HepG2 (cell line): Measurements from ENCODE around the gene KLF16. TPM values are rescaled to one million over a fixed set of nuclear protein-coding genes. Genes with fewer than 3 reads are reported as not detected.

Experiments
- ATAC-seq: fragments of 200-7000 bp; cut with Tn5 transposase; 3 replicates; pipeline ENCODE4 v1.9.1; 2020; ENCODE audit warnings: mild to moderate bottlenecking, moderate library complexity
- BruUV-seq: library from RNA; stranded (reverse); fragments of 400-500 nt; replicated peaks from 2 replicates; lab custom pipeline; 2021; lab: Mats Ljungman, UMichigan
- CTCF ChIA-PET: fragments of 300-600 bp; formaldehyde crosslinking; extraction: SDS; loops from one replicate; lab custom pipeline; 2021; ENCODE audit warnings: low total read pairs, inconsistent platforms, low intra/inter-chr PET ratio; lab: Yijun Ruan, JAX
- POLR2A ChIA-PET: fragments of 350-600 bp; sonication (Branson Sonifier 250); formaldehyde crosslinking; loops from one replicate; lab custom pipeline; 2020; ENCODE audit warnings: antibody characterized with exemption, inconsistent platforms; lab: Yijun Ruan, JAX
- DNase-seq: peaks from one replicate; pipeline ENCODE4 v3.0.0-alpha.2; 2015; ENCODE audit warnings: low spot score
- FAIRE-seq: peaks from 3 replicates; lab custom pipeline; 2011; peaks lifted over from hg19 to GRCh38; lab: Jason Lieb, UNC
- H2AFZ ChIP-seq: one replicate; pipeline ENCODE4 v1.6.1; 2011; ENCODE audit warnings: low read length, inconsistent platforms
- H3K27ac ChIP-seq: fragments of 300-600 bp; 3 replicates; pipeline ENCODE4 v1.8.0; 2011; ENCODE audit warnings: mixed run types, mild to moderate bottlenecking, mixed read lengths, low read length, inconsistent platforms; ENCODE audit not compliant: insufficient read depth; ENCODE audit errors: extremely low read length
- H3K27me3 ChIP-seq, 2 experiments: fragments of 200-600 bp in 1 of 2; 2 replicates in 1 of 2; 3 replicates in 1 of 2; pipeline versions ENCODE4 v1.6.0 to v1.8.0; 2011; ENCODE audit warnings: low read length in 2 of 2, mild to moderate bottlenecking in 2 of 2, moderate library complexity in 2 of 2, inconsistent platforms in 1 of 2; ENCODE audit not compliant: insufficient read depth in 2 of 2, control insufficient read depth in 1 of 2
- H3K36me3 ChIP-seq, 2 experiments: fragments of 200-600 bp in 1 of 2; replicated peaks in 1 of 2; 2 replicates in 1 of 2; 3 replicates in 1 of 2; pipeline versions ENCODE4 v1.5.1 to v1.8.0; 2011; ENCODE audit warnings: low read length in 2 of 2, inconsistent platforms in 1 of 2; ENCODE audit not compliant: insufficient read depth in 2 of 2, control insufficient read depth in 1 of 2
- H3K4me1 ChIP-seq: 2 replicates; pipeline ENCODE4 v1.5.1; 2012; ENCODE audit warnings: low read length, inconsistent platforms; ENCODE audit not compliant: insufficient read depth
- H3K4me2 ChIP-seq: 2 replicates; pipeline ENCODE4 v1.6.0; 2011; ENCODE audit warnings: low read depth, low read length, inconsistent platforms
- H3K4me3 ChIP-seq, 3 experiments: fragments of 200-600 bp in 1 of 3; sonication (generic), shearing (Covaris generic) in 1 of 3; replicated peaks in 1 of 3; 2 replicates each; pipeline ENCODE4 v1.5.1; 2011 to 2016; ENCODE audit warnings: low read length in 3 of 3, inconsistent platforms in 2 of 3, low read depth in 2 of 3, mild to moderate bottlenecking in 2 of 3, control low read depth in 1 of 3, mixed read lengths in 1 of 3; ENCODE audit not compliant: insufficient read depth in 1 of 3
- H3K79me2 ChIP-seq: one replicate; pipeline ENCODE4 v1.6.1; 2011; ENCODE audit warnings: low read length, inconsistent platforms; ENCODE audit not compliant: insufficient read depth
- H3K9ac ChIP-seq: 2 replicates; pipeline ENCODE4 v1.6.0; 2011; ENCODE audit warnings: mild to moderate bottlenecking, low read depth, low read length, inconsistent platforms; ENCODE audit not compliant: insufficient read depth
- H3K9me3 ChIP-seq: 2 replicates; pipeline ENCODE4 v1.5.1; 2012; ENCODE audit warnings: mild to moderate bottlenecking, low read length
- H4K20me1 ChIP-seq: 2 replicates; pipeline ENCODE4 v1.6.0; 2011; ENCODE audit warnings: inconsistent platforms, mild to moderate bottlenecking, low read length, moderate library complexity; ENCODE audit not compliant: insufficient read depth
- ATAD3A ChIP-seq: sonication (generic); formaldehyde crosslinking; IDR thresholded peaks from 2 replicates; pipeline ENCODE4 v1.4.0; 2020; ENCODE audit warnings: missing genetic modification reagents
- CENPBD1 ChIP-seq: sonication (generic); formaldehyde crosslinking; IDR thresholded peaks from 2 replicates; pipeline ENCODE4 v1.8.0; 2022; ENCODE audit warnings: missing genetic modification reagents, low read depth, mild to moderate bottlenecking, borderline replicate concordance
- DBP ChIP-seq: sonication (generic); formaldehyde crosslinking; IDR thresholded peaks from 2 replicates; pipeline ENCODE4 v1.4.0; 2020; ENCODE audit warnings: missing genetic modification reagents; ENCODE audit errors: not compliant biosample characterization
- FOXA3 ChIP-seq: IDR thresholded peaks from 2 replicates; pipeline ENCODE4 v1.6.1; 2016; ENCODE audit warnings: missing genetic modification reagents, missing compliant biosample characterization
- HNF4A ChIP-seq: sonication (generic); formaldehyde crosslinking; IDR thresholded peaks from 2 replicates; pipeline ENCODE4 v1.4.0; 2020; ENCODE audit warnings: missing genetic modification reagents
- IKZF1 ChIP-seq: fragments of 450-650 bp; IDR thresholded peaks from 2 replicates; pipeline ENCODE4 v1.7.1; 2016
- MYNN ChIP-seq: sonication (generic); formaldehyde crosslinking; IDR thresholded peaks from 2 replicates; pipeline ENCODE4 v1.4.0; 2020; ENCODE audit warnings: mild to moderate bottlenecking, low read depth, missing genetic modification reagents
- NFRKB ChIP-seq: fragments of 450-650 bp; IDR thresholded peaks from 2 replicates; pipeline ENCODE4 v1.6.1; 2017
- PCBP1 ChIP-seq: fragments of 200-400 bp; formaldehyde crosslinking; IDR thresholded peaks from 2 replicates; pipeline ENCODE4 v1.6.1; 2017; ENCODE audit warnings: mild to moderate bottlenecking, low read depth, low read length, borderline replicate concordance
- SMARCC2 ChIP-seq: fragments of 450-650 bp; IDR thresholded peaks from 2 replicates; pipeline ENCODE4 v1.6.1; 2017; ENCODE audit warnings: antibody characterized with exemption, mild to moderate bottlenecking
- TFDP2 ChIP-seq: sonication (generic); formaldehyde crosslinking; IDR thresholded peaks from 2 replicates; pipeline ENCODE4 v1.4.0; 2020; ENCODE audit warnings: missing genetic modification reagents
- UBTF ChIP-seq: sonication (generic); formaldehyde crosslinking; IDR thresholded peaks from 2 replicates; pipeline ENCODE4 v1.4.0; 2020; ENCODE audit warnings: mild to moderate bottlenecking, missing genetic modification reagents
- ZBTB42 ChIP-seq: sonication (generic); formaldehyde crosslinking; IDR thresholded peaks from 2 replicates; pipeline ENCODE4 v1.5.0; 2020; ENCODE audit warnings: mild to moderate bottlenecking, missing genetic modification reagents
- ZC3H4 ChIP-seq: sonication (generic); formaldehyde crosslinking; IDR thresholded peaks from 2 replicates; pipeline ENCODE4 v1.4.0; 2020; ENCODE audit warnings: missing genetic modification reagents, borderline replicate concordance
- ZFP91 ChIP-seq: sonication (generic); formaldehyde crosslinking; IDR thresholded peaks from 2 replicates; pipeline ENCODE4 v1.9.0; 2022; ENCODE audit warnings: missing genetic modification reagents, mild to moderate bottlenecking, borderline replicate concordance
- ZNF232 ChIP-seq: sonication (generic); formaldehyde crosslinking; IDR thresholded peaks from 2 replicates; pipeline ENCODE4 v1.4.0; 2020; ENCODE audit warnings: missing genetic modification reagents, borderline replicate concordance
- ZNF547 ChIP-seq: sonication (generic); formaldehyde crosslinking; IDR thresholded peaks from 2 replicates; pipeline ENCODE4 v1.5.1; 2020; ENCODE audit warnings: mild to moderate bottlenecking, missing genetic modification reagents
- ZNF576 ChIP-seq: sonication (generic); formaldehyde crosslinking; IDR thresholded peaks from 2 replicates; pipeline ENCODE4 v1.4.0; 2020; ENCODE audit warnings: mild to moderate bottlenecking, missing genetic modification reagents
- ZNF652 ChIP-seq: IDR thresholded peaks from 2 replicates; pipeline ENCODE4 v1.6.1; 2016; ENCODE audit warnings: low read depth, borderline replicate concordance
- WGBS: methylation state at CpG from one replicate; pipeline ENCODE4 v1.1.6; 2017; ENCODE audit warnings: low lambda C conversion rate; 5-methylcytosine and 5-hydroxymethylcytosine counted together
- in situ Hi-C: cut with HindIII; loops from 2 replicates; pipeline ENCODE4 v1.10.0; 2017; ENCODE audit warnings: low pct_unique_long_range_greater_than_20kb; ENCODE audit not compliant: extremely low pct_ligation_motif_present
- intact Hi-C: fragments of 100-400 bp; cut with micrococcal nuclease; formaldehyde crosslinking; loops from one replicate; pipeline ENCODE4 v1.10.0; 2022; ENCODE audit not compliant: unreplicated experiment
- polyA plus RNA-seq, 8 experiments: library from polyadenylated mRNA; depleted of rRNA in 3 of 8; stranded (reverse) in 7 of 8; unstranded in 1 of 8; fragments of >200 nt; fragmentation: Illumina TruSeq in 4 of 8; extraction: Trizol in 4 of 8; gene quantifications; 2 replicates each; pipeline versions ENCODE4 v1.2.1 to v1.2.3, GENCODE V29; 2011 to 2016; ENCODE audit warnings: low read depth in 4 of 8, missing spikeins in 1 of 8, mixed read lengths in 1 of 8; ENCODE audit not compliant: insufficient read depth in 1 of 8
- total RNA-seq, 5 experiments: library from RNA; depleted of rRNA; stranded (reverse); fragments of >200 nt; fragmentation: Illumina TruSeq; extraction: Trizol; gene quantifications; 2 replicates each; pipeline ENCODE4 v1.2.3, GENCODE V29; 2016; ENCODE audit warnings: low read depth in 1 of 5

KLF16 gene
- total and polyA plus RNA-seq, 2 of the 13 experiments (the other 11 are each of a cell fraction or from before 2014, with no cell fraction given): 3.5 to 6.7 TPM

- Histone ChIP-seq H3K79me2 (no peaks in the 10 kb centered on the region), H3K9me3 (no peaks in the 10 kb centered on the region), H3K4me2 (peak overlapping the region; percentile 63), H2AFZ (no peak overlapping the region), H3K4me1 (peaks cover 18% of the 10 kb centered on the region), H3K4me3 (peak overlapping the region; percentile 35 to 84 (median 62); a peak in 4 of 6 replicates), H3K9ac (peak overlapping the region; percentile 59; the same call in 1 of the 2 replicates), H3K27ac (no peak overlapping the region), H3K27me3 (no peaks in the 10 kb centered on the region; a peak in 1 of 5 replicates), H3K36me3 (peaks cover 1 to 5% of the 10 kb centered on the region in 2 experiments; a peak in 1 of 5 replicates), H4K20me1 (no peaks in the 10 kb centered on the region)
- 5% methylated on average over 13 of the region's 13 CpGs for WGBS
- peak; percentile 6 for ATAC-seq
- FAIRE-seq: no peak
- ChIA-PET CTCF (no interaction called here), POLR2A (no interaction called here)
- intact Hi-C loops (no loop called here), in situ Hi-C loops (no loop called here)
- peak; percentile 59 for DNase-seq
- TSS peak; percentile 37 for BruUV-seq
- TF ChIP-seq ZC3H4 (CRISPR knock-in tag) (no peak), IKZF1 (no peak), FOXA3 (CRISPR knock-in tag) (no peak), MYNN (CRISPR knock-in tag) (no peak), TFDP2 (CRISPR knock-in tag) (no peak), ZNF652 (CRISPR knock-in tag) (no peak), ZFP91 (CRISPR knock-in tag) (no peak), ZNF576 (CRISPR knock-in tag) (no peak), HNF4A (CRISPR knock-in tag) (no peak), ATAD3A (CRISPR knock-in tag) (no peak), ZNF232 (no peak), PCBP1 (0 out of 2 replicates have a peak, but pooled peaks have one; percentile 58), NFRKB (no peak), UBTF (CRISPR knock-in tag) (no peak), DBP (CRISPR knock-in tag) (no peak), ZBTB42 (CRISPR knock-in tag) (no peak), SMARCC2 (no peak), CENPBD1 (CRISPR knock-in tag) (no peak), ZNF547 (CRISPR knock-in tag) (no peak)
Measured at GRCh38 chr19:1811472-1811894, 51.9 kb downstream of the KLF16 start.
